HG03439 (cell line): ENCODE data around the gene IL17RC.

Experiments
- ATAC-seq: cut with Tn5 transposase; IDR thresholded peaks from one replicate; pipeline ENCODE4 v1.9.1; 2021; ENCODE audit warnings: mild to moderate bottlenecking, moderate library complexity; ENCODE audit not compliant: unreplicated experiment

Gene IL17RC

DNA sequence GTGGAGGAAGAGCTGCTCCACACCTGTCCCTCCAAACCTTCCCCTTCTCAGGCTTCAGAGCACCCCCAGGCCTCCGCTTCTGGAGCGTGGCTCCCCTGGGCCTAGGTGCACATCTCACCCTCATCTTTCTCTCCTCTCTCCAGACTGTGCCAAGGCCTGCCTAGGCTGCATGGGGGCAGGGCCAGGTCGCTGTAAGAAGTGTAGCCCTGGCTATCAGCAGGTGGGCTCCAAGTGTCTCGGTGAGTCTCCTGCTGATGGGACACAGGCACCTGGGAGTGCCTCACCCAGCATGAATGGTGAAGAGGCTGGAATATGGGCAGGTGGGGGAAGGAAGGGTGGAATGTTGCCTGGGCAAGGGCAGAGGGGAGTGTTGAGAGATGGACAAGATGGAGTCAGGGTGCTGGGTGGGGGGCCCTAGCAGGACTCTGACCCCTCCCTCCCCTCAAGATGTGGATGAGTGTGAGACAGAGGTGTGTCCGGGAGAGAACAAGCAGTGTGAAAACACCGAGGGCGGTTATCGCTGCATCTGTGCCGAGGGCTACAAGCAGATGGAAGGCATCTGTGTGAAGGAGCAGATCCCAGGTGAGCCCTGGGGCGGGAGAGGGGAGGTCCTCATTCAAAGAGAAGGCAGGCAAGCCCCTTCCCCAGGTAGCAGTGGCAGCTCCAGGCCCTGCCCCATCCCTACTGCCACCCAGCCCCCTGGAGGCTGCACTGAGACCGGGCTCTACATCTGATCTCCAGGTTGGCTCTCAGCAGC lies 26.2 kb downstream of the IL17RC start:
- ATAC-seq = no peak

DNA sequence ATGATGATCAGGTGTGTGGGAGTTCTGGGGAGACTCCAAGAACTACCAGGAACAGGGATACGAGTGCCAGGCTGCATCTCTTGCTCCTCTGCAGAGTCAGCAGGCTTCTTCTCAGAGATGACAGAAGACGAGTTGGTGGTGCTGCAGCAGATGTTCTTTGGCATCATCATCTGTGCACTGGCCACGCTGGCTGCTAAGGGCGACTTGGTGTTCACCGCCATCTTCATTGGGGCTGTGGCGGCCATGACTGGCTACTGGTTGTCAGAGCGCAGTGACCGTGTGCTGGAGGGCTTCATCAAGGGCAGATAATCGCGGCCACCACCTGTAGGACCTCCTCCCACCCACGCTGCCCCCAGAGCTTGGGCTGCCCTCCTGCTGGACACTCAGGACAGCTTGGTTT lies 27.4 kb downstream of the IL17RC start:
- no peak for ATAC-seq

DNA sequence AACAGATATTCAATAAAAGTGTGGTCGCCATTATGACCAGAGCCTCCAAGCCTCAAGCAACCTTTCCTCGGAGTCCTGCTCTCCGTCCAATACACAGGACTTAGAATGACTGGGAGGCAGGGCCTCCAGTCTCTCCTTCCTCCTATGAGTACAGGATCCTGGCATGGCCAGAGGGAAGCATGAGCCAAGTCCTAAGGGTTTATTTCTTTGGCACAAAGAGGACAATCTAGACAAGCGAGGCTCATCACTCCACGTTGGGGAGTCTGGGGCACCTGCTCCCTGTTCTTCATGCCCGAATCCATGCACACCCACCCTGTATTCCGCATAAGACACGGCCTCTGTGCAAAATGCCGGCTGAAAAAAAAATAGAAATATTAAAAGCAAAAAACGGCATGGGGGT lies 28.5 kb downstream of the IL17RC start:
- no peak for ATAC-seq

DNA sequence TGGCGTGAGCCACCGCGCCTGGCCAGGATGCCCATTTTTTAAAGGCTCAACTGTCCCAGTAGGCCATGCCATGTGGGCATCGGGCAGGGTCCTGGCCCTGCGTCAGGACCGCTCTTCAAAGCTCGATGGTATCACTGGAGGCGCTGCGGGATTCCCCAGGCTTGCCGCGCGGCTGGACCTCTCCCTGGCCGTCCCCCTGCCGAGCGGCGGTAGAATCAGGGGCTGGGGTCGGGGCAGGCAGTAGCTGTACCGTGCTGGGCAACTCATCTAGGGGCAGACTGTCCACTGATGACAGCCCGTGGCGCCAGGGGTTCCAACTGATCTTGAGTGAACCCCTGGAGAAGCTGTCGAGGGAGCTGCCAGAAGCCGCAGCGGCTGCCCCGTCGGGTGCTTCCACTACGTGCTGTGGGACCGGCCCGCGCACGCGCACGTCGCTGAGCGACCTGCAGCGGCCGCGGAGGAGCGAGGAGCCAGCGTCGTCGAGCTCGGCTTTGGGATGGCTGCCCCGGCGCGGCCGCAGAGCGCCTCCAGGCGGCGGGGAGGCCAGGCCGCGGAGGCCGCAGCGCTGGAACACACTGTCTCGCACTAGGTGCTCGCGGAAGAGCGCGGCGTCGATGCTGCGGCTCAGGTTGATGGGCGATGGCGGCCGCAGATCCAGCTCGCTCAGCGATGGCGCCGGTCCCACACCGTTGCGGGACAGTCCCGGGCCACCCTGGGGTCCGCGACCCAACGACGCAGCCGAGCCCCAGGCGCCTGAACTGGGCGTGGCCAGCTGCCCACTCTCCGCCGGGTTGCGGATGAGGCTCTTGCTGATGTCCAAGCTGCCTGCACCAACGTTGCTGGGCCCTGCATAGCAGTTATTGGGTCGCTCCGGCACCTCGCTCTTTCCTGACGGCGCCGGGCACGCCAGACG lies 29.5 kb downstream of the IL17RC start:
- no peak for ATAC-seq

DNA sequence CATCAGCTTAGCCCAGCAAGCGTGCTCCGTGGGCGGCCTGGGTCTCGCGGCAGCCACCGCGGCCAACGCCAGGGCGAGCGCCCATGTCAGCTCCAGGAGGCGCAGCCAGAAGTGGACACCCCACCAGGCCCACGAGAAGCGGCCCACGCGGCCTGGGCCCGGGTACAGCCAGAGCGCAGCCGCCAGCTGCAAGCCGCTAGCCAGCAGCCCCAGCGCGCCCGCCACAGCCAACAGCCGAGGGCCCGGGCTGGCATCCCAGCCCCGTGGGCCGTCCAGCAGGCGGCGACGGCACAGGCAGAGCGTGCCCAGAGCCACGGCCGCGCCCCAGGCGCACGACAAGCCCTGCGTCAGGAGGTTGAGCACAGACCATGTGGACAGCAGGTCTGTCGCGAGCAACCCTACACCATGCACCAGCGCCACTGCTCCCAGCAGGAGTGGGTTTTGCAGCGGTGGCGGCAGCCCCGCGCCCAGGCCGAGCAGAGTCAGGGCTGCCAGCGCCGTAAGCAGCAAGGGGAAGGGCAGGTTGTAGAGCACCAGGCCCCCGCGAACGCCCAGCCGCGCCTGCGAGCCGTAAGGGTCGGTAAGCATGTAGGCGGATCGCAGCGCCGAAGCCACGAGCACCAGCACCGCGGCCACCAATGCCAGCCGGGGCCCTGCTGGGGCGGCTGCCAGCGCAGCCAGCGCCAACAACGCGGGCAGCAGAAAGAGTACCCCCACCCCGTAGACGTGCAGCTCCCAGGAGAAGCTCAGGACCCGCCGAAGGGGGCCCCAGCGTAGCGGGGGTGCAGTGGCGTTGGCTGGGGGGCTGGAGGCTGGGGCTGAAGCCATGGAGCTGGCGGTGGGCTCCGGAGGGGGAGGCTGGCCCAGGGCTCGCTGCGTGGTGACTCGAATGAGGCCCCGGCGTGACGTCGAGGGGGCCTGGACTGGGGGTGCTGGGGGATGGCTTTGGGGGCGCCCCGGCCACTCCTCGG lies 30.4 kb downstream of the IL17RC start:
- no peak for ATAC-seq

DNA sequence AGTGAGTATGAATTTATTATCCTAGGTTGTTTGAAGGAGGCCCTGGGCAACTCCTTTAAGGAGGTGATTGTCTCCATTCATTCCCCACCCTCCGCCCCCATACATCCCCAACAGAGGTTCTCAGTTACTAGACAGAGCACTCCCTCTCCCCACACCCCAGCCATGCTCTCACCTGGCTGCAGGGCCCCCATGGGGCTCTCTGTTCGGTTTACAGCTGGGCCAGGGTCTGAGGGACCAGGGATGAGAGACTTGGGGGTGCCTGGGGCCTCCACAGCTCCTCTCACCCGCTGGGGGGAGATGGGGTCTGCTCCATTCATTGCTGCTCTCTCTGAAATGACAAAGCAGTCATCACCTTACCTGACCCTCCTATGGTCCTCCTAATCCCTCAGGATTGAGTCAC lies 31.7 kb downstream of the IL17RC start:
- no peak for ATAC-seq

DNA sequence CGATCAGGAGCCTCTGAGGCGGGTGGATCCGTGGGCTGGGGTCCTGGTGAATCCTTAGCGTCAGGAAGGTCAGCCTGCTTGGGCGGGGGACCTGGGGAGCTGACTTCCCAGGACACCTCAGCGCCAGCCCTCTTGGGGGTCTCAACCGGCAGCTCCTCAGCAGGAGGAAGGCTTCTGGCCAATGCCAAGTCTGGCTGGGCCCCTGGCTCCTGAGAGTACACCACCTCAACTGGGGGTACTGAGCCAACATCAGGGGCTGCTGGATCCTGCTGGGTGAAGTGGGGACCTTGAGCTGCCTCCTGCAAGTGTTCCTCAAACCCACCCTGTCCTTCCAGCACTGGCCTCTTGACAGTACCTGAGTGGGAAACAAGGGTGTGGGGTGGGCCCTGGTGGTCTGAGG lies 32.2 kb downstream of the IL17RC start:
- ATAC-seq = no peak

DNA sequence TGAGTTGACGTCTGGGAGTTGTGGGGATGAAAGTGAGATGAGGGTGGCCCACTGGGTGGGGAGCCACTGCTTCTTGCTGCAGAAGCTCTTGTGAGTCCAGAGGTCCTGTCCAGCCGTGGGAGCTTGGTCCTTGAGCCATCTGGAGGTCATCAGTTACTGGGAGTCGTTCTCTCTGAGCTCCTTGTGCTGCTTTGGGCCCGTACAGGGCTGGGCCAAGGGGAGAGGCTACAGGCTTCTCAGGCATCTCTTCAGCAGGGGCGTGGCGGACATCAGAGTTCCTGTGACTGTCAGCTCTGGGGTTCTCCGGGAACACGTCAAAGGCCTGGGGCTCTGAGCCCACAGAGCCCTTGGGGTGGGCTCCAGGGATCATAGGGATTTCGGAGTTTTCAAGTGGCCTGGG lies 32.7 kb downstream of the IL17RC start:
- ATAC-seq = no peak

DNA sequence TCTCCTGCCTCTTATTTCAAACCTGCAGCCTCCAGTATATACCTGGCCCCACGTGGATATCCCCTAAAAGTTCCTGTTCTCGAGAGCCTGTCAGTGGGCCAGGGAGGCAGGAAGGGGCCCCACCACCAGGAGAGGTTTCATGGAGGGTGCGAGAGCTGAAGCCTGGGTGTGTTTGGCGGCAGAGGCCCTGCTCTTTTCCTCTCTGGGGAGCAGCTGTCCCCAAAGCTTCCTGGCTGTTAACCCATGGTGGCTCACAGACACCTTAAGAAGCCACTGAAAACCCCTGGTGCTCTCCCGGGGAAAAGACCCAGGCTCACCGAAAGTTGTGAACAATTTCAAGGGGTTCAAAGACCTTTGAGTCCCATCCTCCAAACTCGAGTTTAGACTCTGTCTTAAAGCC lies 34.2 kb downstream of the IL17RC start:
- no peak for ATAC-seq

DNA sequence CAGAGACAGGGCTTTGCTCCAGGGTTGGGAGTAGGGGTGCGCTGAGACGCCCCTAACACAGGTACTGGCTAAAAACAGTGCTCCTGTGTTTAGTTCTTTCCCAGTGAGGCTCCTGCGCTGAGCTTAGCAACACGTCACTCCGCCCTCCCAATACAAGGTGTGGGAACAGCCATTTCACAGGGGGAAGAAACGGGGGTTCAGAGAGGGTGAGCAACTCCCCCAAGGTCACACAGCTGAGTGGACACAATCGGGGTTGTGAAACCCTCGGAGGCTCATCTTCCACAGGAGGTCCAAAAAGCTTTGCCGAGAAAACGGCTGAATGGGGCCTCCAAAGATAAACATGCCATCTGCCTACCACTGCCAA lies 34.7 kb downstream of the IL17RC start:
- no peak for ATAC-seq

DNA sequence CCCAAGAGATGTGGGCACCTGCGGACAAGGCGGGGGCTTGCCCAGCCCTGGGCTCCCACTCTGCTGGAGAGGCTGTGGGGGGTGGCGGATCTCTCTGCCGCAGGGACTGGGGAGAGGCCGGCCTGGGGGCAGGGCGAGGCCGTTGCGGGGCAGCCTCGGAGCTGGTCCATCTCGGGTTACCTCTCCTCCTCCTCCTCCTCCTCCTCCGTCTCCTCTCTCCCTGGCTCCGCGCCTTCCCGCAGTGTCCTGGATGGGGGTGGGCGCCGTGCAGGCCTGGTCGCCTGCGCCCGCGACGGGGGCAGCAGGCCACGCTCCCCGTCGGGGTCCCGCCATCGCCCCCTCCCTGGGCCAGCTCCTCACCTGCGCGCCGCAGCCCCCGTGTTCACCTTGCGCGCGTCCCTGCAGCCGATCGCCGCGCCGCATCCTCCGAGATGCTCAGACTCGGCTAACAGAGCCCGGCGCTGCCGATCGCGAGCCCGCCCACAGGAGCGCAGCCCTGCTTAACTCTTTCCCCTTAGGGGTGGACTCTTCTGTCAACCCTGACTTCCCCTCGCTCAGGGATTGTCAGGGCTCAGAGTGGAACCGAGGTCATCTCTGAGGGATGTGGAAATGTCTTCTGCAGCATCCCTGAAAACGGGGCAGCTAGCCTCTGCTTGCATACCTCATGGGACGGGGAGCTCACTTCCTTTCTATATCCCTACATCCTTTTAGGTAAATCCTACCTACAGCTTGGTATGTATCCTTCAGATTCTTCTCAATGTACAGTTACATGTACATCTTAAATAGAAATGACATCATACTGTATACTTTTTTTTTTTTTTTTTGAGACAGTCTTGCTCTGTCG lies 35.3 kb downstream of the IL17RC start, which contains the start of gene PRRT3:
PRRT3 (minus strand) TSS at position 447 of the 844 bp plus-strand sequence. CDS start 2,293 bp downstream, outside the sequence.
- peak; percentile 71 for ATAC-seq

DNA sequence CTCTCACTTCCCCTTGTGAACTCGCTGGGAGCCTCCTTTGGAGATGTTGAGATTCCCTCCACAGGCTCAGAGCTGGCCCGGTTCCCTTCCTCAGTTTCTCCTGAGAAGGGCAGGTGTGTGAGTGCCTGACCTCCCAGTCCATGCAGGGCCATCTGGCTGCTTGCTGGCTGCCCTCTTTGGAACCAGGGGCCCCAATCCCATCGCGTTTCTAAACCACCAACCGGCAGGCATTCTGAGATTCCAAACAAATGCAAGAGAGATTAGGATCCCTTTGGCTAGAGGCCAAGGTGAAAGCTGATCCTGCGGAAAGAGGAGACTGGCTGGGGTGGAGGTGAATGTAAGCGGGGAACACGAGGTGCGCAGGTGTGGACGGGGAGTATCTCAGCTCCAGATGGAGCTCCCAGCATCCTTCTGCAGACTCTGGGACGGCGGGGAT lies 38.2 kb downstream of the IL17RC start:
- no peak for ATAC-seq

DNA sequence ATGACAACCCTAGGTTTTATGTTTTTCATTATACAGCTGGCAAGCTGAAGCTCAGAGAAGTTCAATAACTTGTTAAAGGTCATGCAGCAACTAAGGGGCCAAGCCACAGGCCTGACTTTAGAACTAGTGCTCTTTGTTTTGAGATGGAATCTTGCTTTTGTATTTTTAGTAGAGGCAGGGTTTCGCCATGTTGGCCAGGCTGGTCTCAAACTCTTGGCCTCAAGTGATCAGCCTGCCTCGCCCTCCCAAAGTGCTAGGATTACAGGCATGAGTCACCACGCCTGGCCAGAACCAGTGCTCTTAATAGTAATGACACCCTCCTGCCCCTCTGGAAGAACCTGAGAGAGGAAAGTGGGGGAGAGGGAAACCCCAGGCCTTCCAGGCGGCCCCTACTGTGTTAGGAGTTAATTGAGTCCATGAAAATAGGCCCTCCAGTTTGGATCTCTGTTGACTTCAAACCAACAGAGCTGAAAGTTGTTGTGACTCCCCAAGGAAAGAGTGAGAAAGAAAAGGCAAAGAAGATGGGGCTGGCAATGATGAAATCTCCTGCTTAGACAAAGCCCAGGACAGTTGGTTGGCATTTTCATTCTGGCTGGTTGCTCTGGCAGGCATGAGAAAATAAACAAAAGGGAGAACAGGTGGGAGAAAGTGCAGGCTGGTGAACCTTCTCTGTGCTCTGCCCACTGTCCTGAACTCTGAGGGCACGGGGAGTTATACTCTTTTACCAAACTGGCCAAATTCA lies 38.9 kb downstream of the IL17RC start:
- ATAC-seq = no peak

DNA sequence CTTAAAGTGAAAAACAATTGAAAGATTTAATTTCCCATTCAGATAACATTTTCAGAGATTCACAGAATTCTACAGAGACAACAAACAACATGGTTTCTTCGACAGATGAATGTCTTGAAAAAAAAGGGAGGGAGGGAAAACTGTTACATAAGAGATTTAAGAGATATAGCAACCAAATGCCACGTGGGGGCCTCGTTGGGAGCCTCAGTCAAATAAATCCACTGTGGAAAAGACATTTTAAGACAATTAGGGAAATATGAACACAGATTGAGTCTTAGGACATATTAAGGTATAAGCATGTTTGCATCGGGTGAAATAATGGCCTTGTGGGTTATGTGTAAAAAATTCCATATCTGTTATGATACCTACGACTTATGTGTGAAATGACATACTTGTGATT lies 40.3 kb downstream of the IL17RC start:
- ATAC-seq = no peak

DNA sequence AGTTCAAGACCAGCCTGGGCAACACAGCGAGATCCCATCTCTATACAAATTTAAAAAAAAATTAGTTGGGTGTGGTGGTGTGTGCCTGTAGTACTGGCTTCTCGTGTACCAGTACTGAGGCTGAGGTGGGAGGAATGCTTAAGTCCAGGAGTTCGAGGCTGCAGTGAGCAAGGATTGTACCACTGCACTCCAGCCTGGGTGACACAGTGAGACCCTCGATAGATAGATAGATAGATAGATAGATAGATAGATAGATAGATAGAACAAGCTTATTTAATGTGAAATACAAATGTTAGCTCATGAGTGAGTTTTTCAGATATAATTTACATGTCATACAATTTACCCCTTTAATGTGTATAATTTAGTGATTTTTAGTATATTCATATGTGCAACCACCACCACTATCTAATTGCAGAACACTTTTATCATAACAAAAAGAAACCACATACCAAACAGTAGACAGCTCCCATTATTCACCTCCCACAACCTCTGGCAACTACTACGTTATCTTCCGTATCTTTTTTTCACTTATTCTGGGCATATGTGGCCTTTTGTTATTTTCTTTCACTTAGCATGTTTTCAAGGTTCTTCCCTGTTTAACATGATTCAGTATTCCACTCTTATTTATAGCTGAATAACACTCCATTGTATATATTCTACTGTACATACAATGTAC lies 48.4 kb downstream of the IL17RC start:
- ATAC-seq = no peak

DNA sequence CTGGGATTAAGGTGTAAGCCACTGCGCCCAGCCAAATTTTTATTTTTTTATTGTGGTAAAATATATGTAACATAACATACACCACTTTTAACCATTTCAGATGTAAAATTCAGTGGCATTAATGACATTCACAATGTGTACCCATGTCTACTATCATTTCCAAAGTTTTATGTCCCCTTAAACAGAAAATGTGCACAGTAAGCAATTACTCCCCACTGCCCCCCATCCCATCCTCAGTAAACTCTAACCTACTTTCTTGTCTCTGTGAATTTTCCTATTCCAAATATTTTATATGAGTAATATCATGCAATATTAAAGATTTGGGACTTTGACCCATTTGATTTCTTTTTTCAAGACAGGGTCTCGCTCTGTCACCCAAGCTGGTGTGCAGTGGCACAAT lies 49.9 kb downstream of the IL17RC start:
- ATAC-seq = no peak

DNA sequence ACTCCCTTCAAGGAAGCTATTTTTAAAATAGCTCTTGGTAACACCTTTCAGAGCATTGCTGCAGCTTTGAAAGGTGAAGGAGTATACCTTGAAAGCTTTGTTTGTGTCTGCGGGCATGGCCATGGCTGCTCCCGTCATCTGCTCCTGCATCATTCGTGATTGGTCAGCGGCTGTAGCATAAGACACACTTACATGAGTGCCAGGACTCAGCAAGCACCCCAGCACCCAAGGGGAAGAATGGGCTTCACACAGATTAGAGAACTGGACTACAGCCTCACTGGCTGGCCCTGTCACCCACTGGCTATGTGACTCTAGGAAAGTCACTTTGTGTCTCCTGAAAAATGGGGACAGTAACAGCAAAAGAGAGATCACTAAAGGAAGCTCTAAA lies 52.7 kb downstream of the IL17RC start:
- no peak for ATAC-seq

DNA sequence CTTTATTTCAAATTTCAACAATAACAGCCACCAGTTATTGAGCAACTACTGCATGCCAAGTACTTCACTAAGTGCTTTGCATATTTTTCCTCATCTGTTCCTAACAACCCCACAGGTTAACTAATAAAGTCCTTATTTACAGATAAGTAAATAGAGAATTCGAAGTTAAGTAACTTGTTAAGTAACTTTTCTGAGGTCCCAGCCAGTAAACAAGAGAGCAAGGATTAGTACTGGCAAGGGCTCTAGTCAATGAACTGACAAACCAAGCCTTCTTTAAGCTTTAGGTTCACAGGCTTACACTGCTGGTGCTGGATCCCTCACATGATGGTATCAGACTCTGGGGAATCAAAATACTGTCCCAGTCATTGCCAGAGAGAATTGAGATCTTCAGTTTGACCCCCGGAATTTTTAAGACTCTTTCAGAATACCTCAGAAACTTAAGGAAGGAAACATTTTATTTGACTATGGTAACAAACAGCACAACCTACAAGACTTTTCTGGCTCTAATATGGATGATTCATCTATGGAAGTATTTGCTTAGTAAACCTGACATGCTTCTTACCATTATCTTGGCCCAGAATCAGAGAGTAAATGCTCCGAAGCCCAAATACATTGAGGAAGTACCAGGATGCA lies 53.2 kb downstream of the IL17RC start:
- no peak for ATAC-seq
